Stimulated activated CD4-positive, alpha-beta T cell treated with anti-CD3 and anti-CD28 coated beads, Interleukin-2, amount 100 ng/mL, for 48 hours (primary cell): ENCODE measurements around the gene CNOT6.
"Not testable (repeated sequence)": the region's sequence is repeated elsewhere in the genome, so short reads cannot be mapped to it uniquely, and the experiment has no call there.

Source experiments
- DNase-seq, 2 donors: peaks; one replicate each; pipeline ENCODE4 v3.0.0-alpha.2; 2020

Gene CNOT6

DNA sequence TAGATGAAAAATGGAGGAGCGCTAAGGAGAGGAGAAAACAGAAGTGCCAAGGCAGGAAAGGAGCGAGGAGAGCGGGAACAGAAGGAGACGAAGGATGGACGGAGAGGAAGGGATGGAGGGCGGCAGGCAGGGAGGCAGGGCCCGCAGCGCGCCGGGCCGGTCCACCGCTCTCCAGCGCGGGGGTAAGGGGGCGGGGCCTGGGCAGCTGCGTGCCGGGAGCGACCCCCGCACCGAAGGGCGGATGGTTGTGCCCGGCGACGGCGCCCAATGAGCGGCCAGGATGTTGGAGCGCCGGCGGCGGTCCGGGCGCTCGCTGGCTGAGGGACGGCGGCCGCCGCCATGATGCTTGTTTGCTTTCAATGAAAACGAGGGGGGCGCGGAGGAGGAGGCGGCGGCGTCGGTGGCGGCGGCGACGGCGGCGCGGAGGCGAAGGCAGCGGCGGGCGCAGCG lies at the start of gene CNOT6:
CNOT6 (plus strand) TSS at position 320 of the 450 bp plus-strand sequence. CDS start 34,898 bp downstream, outside the sequence.
- DNase-seq, result peak; percentile 91 to 95

DNA sequence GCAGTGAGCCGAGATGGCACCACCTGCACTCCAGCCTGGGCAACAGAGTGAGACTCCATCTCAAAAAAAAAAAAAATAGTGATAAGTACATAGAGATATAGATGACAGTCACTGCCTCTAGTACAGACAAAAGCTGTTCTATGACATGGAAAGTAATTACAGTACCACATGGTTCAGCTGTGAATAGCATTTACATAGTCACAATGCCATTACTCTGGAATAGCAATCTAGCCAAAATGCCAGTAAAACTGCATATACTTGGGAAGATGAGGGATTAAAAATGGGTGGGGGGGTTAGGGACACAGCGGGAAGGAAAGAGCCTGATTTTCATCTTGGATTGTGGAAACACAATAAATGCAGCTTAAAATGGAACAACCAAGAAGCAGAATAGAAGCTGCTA lies 39.4 kb upstream of the CNOT6 start:
- DNase-seq, result no peak

DNA sequence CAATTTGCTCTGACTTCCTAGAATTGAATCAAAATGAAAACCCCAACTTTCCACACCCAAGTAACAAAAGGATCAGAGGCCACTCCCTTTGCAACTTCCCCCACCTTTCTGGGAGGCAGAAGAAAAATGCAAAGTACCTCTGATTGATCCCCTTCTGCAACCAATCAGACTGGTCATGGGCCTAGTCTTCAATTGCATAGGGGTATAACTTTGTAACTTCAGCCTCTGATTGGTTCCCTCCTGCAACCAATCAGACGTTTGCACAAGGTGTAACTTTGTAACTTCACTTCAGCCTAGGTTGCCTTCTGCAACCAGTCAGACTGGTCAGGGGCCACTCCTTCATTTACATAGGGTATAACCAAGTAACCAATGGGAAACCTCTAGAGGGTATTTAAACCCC lies 38.3 kb upstream of the CNOT6 start:
- no peak for DNase-seq

GRCh38 chr5:180456792-180457191 lies 37.4 kb upstream of the CNOT6 start:
- DNase-seq, result no peak

GRCh38 chr5:180458852-180459673 lies 35.1 kb upstream of the CNOT6 start:
- not testable (repeated sequence) for DNase-seq

GRCh38 chr5:180459674-180460142 lies 34.5 kb upstream of the CNOT6 start:
- DNase-seq, result not testable (repeated sequence)

GRCh38 chr5:180460834-180461233 lies 33.3 kb upstream of the CNOT6 start:
- DNase-seq, result no peak

DNA sequence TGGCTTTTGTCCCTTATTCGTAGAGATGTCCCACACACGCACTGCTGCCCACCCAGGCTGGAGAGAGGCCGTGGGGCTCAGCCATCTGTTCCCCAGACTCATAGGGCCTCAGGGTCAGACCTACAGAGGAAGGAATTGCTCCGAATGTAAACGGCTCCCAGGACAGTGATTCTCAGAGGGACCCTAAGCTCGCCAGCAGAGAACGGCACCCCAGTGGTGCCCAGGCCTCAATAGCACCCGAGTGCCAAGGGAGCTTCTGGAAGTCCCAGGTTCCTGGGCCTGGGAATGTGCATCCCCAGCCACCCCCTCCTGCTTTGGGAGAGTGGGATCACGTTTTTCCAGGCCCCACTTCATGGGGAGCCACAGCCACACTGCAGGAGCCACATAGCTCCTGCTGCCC lies 32.9 kb upstream of the CNOT6 start:
- DNase-seq, result no peak

DNA sequence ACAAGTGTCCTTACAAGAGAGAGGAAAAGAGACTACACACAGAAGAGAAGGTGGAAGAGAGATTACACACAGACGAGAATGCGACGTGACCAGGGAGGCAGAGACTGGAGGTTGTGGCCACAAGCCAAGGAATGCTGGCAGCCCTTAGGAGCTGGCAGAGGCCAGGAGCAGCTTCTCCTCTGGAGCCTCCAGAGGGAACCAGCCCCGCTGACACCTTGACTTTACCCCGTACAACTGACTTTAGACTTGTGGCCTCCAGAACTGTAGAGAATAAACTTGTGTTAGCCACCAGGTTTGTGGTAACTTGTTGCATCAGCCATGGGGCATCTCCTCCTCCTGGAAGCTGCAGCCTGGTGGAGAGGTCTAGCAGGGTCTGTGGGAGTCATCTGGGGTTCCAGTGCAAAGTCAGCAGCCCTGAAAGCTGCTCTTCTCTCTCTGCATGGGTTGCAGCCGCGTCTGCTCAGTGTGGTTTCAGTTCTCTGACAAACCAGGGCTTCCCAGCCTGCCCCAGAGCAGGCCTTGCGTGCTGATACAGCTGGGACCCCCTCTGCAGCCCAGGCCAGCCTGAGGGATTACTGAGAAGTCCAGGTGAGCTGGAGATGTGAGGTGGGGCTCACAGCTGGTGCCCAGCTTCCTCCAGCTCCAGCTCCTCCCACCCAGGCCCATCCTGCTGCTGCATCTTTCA lies 30.8 kb upstream of the CNOT6 start:
- no peak for DNase-seq

GRCh38 chr5:180463916-180464602 lies 30.1 kb upstream of the CNOT6 start:
- no peak for DNase-seq

GRCh38 chr5:180464603-180464970 lies 29.6 kb upstream of the CNOT6 start:
- no peak for DNase-seq

DNA sequence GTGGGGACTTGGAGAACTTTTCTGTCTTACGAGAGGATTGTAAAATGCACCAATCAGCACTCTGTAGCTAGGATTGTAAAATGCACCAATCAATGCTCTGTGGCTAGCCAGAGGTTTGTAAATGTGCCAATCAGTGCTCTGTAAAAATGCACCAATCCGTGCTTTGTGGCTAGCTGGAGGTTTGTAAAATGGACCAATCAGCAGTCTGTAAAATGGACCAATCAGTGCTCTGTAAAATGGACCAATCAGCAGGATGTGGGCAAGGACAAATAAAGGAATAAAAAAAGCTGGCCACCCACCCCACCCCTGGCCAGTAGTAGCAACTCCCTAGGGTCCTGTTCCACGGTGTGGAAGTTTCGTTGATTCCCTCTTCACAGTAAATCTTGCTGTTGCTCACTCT lies 29.1 kb upstream of the CNOT6 start:
- not testable (repeated sequence) for DNase-seq

DNA sequence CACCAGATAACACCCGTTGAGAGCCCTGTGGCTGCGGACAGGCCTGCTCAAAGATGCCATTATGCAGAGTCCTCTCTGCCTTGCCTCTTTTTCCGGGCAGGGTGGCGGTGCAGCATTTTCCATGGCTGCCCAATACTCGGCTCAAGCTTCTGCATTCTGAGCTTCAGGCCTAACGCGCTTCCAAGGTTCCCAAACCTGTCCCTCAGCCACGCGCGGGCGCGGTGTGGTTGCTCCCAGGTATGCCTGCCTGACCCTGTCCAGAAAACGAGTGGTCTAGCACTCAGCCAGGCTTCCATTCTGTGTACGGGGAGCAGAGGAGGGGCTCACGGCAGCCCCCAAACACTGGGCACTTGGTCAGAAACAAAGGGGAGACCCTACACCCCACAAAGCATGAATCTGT lies 27.9 kb upstream of the CNOT6 start:
- no peak for DNase-seq

DNA sequence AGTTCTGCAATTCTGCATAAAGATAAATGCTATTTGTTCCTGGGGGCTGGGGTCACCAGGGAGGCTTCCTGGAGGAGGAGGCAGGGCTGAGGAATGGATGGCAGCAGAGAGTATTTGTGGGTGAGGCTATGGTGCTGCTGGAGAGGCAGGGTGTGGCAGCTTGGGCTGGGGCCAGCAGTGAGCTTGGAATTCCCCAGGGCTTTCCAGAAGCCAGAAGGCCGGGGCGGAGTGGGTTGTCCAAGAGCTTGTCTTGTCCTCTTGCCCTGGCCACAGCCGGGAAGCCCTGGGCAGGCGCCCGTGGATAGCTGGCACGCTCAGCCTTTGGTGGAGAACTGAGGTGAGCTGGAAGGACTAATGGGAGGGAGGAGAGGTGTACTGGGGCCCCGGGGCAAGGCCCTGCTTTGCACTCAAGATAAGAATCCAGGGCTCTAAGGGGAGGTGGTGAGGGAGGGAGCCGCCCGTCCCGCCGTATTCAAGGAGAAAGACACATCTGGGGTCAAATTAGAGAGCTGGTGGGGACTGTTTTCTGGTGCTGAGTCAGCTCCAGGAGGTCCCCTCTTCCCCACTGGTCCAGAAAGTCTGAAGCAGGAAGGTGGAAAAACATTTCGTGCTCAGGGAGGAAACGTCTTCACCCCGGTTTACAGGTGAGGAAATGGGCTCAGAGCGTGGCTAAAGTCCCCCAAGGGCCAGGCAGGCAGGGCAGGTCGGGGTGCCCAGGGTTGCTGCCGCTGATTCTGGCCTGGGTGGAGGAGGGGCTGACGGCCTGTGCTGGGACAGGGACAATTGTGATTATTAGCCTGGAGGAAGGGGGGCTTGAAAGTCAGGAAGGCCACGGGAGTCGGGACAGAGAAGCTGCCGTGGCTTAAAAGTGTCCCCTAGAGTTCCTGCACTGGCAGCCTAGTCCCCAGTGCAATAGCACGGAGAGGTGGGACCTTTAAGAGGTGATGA lies 26.9 kb upstream of the CNOT6 start:
- no peak for DNase-seq

DNA sequence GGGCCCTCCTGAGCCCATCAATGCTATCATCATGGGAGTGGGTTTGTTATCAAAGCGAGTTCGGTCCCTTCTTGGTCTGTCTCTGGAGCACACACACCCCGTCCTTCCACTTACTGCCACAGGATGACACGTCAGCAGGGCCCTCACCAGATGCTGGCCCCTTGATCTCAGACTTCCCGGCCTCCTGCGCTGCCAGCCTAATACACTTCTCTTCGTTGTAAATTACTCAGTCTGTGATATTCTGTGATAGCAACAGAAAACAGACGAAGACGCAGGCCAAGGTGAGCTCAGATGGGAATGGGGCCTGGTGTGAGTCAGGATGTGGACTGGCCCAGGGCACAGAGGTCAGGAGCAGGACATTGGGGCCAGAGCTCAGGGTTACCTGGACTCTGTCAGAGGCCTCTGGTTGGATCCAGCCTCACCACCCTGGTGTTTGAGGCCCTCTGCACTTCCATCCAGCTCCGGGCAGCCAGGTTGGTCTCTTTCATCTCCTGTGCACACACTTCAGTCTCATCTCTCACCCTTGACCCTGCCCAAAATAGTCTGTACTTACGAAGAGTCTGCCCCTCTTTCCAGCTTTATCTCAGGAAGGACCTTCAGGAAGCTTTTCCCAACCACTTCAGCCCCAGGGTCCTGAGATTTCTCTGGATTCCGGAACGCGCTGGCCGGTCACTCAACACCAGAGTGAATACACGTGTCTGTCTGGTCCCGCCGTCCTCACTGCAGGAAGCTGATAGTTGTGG lies 26.0 kb upstream of the CNOT6 start:
- DNase-seq, result no peak

DNA sequence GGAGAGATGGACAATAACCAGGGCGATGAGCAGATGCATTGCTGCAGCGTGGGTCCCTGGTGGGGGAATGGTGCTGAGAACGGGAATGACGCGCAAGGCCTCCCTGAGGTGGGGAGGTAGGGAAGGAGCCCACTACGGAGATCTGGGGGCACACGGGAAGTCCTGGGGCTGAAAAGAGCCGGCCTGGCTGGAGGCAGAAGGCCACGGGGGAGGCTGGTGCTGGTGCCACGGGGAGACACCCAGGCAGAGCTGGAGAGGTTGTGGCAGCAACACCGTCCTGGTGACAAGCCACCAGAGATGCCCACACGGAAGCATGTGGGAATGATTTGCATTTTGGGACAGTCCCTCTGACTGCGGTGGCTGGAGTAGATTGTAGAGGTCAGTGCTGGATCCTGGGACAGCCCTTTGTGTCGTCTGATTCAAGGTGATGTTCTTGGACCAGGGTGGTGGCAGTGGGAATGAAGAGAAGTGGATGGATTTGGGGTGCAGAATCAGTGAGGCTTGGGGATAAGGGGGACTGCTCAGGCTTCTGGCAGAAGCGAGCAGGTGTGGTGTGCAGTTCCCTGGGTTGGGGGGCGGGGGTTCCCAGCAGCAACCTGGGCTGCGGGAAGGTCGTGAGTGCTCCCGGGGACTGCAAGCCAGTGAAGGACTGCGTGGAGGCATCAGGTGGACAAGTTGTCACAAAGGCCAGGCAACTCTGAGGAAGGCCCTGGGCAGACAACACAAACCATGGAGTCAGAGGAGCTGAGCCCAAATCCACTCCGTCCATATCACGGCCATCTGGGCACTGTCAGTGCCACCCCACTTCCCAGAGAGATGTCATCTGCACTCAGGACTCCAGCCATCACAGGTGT lies 25.2 kb upstream of the CNOT6 start:
- no peak for DNase-seq

- no peak for DNase-seq
Observed at GRCh38 chr5:180469586-180469865, 24.7 kb upstream of the CNOT6 start.

- DNase-seq, result no peak
Observed at GRCh38 chr5:180469866-180470265, 24.3 kb upstream of the CNOT6 start.

DNA sequence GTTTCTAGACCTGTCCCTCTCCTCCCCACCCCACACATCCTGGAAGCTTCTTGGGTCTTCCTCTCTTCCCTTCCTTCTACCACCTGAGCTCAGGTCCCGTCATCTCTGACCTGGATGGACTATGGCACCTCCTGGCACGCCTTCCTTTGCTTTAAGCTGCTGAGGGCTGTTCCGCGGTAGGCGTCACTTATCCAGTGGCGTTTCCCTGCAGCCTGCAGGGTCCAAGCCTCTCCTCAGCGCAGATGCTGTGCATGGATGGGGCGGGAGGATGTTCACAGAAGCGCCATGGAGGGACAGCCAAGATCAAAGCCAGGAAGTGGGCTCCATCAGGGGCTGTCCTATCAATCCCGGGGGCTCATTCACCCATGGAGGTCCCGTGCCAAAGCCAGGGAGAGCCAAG lies 23.8 kb upstream of the CNOT6 start:
- DNase-seq, result no peak

GRCh38 chr5:180470966-180471582 lies 23.1 kb upstream of the CNOT6 start:
- DNase-seq, result peak; percentile 49 to 52
